COLO829 (cell line): ENCODE data around the gene SLC35E2B.
A peak's percentile ranks its signal among the peaks of the same experiment; 100 is the strongest.

Source experiments
- DNase-seq: peaks from one replicate; pipeline ENCODE4 v3.0.0; 2012; ENCODE audit warnings: low spot score

SLC35E2B gene

GRCh38 chr1:1623631-1624442, 68.8 kb downstream of the SLC35E2B start:
- DNase-seq = no peak

GRCh38 chr1:1623181-1623630, 69.4 kb downstream of the SLC35E2B start:
- no peak for DNase-seq

- no peak for DNase-seq
These were observed 69.9 kb downstream of the SLC35E2B start for GRCh38 chr1:1622788-1623094.

GRCh38 chr1:1622010-1622787, 70.4 kb downstream of the SLC35E2B start:
- DNase-seq = no peak

GRCh38 chr1:1621173-1622009, 71.2 kb downstream of the SLC35E2B start:
- DNase-seq = no peak

- DNase-seq = no peak
These were observed 72.0 kb downstream of the SLC35E2B start for GRCh38 chr1:1620433-1621139.

- no peak for DNase-seq
These were observed 72.7 kb downstream of the SLC35E2B start for GRCh38 chr1:1619917-1620361.

GRCh38 chr1:1618396-1619068, 74.1 kb downstream of the SLC35E2B start:
- DNase-seq = no peak

GRCh38 chr1:1617925-1618324, 74.7 kb downstream of the SLC35E2B start:
- no peak for DNase-seq

- DNase-seq = no peak
These were observed 75.1 kb downstream of the SLC35E2B start for GRCh38 chr1:1617516-1617915.

GRCh38 chr1:1616838-1617237, 75.8 kb downstream of the SLC35E2B start:
- no peak for DNase-seq

- no peak for DNase-seq
These were observed 76.4 kb downstream of the SLC35E2B start for GRCh38 chr1:1616045-1616790.

GRCh38 chr1:1615256-1616044, 77.1 kb downstream of the SLC35E2B start, which contains the start of gene MIB2:
TSS of gene MIB2 (plus strand) at chr1:1615500. CDS start at chr1:1623453, 7,953 bp downstream.
- peak; percentile 99 for DNase-seq

GRCh38 chr1:1614954-1615255, 77.7 kb downstream of the SLC35E2B start:
- no peak for DNase-seq

- peak; percentile 68 for DNase-seq
These were observed 78.2 kb downstream of the SLC35E2B start for GRCh38 chr1:1614204-1614953.

GRCh38 chr1:1613509-1614082, 79.0 kb downstream of the SLC35E2B start:
- DNase-seq = no peak

GRCh38 chr1:1612104-1612400, 80.5 kb downstream of the SLC35E2B start:
- DNase-seq = no peak

- DNase-seq = no peak
These were observed 81.8 kb downstream of the SLC35E2B start for GRCh38 chr1:1610796-1611195.
